Stimulated activated CD8-positive, alpha-beta memory T cell treated with anti-CD3 and anti-CD28 coated beads, Interleukin-15, amount 100 ng/mL, for 48 hours (primary cell): Measurements from ENCODE around the gene NEDD9.
A peak's percentile ranks its signal among the peaks of the same experiment; 100 is the strongest.

ENCODE experiments used
- DNase-seq, 2 donors: peaks; one replicate each; pipeline ENCODE4 v3.0.0-alpha.2; 2020; ENCODE audit warnings: low read depth in 2 of 2

The NEDD9 gene

DNA sequence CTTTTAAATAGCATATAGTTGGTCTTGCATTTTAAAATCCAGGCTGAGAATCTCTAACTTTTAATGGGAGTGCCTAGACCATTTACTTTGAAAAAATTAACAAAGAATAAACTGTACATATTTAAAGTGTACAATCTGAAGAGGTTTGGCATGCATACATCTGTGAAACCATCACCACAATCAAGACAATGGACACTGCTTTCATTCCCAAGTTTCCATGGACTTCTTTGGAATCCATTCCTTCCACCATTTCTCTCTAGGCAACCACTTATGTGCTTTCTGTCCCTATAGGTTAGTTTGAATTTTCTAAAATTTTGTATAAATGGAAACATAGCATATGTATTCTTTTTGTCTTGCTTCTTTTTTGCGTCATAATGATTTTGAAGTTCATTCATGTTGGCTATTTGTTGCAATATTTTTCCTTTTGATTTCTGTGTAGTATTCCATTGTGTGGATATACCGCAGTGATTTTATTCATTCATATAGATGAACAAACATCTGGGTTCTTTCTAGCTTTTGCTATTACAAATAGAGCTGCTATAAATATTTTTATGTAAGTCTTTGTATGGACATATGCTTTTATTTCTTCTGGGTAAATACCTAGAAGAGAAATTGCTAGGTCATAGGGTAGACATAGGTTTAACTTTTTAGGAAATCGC is 50.9 kb downstream of the NEDD9 start:
- no peak for DNase-seq

DNA sequence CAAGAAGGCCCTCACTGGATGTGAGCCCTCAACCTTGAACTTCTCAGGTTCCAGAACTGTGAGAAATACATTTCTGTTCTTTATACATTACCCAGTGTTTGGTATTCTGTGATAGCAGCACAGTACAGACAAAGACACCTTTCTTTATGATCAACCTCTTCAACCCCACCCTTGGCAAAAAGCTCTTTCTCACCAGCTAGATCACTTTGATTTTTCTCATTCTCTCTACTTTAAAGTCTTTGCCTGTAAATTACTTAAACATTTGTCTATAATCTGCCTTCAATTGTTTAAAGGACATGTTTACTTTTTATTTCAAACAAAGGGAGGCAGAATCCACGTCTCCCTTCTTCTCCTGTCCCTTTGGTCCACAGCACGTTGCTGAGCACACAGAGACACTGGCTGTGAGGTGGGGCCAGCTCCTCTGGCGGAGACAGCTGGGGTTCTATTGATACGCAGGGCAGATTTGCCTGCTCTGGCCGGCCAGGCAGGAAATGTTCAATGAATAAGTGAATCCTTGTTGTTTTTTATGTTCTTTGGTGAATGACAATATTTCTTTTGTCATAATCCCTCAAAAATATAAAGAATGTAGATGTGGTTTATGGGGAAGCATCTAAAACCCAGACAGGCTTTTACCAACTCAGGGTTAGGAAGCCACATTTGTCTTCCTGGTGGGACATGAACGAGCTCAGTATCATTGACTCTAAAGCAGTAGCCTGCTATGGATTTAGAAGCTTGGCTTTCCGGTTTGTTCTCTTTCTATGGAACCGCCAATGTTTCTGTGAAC is 52.9 kb downstream of the NEDD9 start:
- no peak for DNase-seq

DNA sequence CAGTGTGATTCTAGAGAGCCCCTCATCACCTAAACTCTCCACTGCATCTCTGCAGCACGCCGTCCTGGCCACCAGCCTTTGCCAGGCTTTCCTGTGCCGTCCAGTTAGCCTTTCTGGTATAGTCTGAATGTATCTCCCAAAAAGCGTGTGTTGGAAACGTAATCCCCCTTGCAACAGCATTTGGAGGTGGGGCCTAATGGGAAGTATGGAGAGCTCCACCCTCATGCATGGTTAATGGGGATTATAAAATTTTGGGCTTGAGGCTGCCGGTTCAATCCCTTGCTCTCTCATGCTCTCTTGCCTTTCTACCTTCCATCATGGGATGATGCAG is 53.4 kb downstream of the NEDD9 start:
- DNase-seq = no peak

DNA sequence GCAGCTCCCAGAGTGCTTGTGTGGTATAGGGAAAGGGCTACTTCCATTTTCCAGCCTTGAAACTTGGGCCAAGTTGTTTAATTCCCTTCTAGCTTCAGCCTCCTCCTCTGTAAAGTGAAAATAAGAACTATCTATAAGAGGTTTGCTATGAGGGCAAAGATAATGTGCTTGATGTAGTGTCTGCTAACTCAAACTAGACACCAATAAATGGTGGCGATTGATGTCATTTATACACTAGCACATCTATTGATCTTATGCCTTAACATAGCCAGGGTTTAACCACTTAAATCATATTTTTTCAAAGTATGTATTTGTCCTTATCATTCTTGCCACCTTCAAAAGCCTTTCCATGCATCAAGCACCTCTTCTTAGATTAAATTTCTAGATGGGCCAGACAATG is 55.2 kb downstream of the NEDD9 start:
- no peak for DNase-seq

DNA sequence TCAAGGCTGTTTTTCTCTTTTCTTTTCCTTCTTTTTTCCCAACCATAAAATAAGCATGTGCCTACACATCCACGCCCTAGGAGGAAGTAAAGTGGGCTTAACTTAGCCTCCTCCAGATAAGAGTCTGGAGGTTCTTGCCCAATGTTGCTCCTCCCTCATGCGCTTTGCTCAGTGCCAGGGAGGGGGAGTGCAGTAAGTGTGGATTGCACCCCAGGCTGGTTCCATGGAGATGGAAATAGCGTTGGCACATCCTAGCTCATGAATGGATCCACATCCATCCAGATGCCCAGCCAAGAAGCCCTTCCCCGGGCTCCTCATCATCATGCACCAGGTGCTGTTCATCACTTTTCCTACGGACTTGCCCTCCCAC is 58.2 kb downstream of the NEDD9 start:
- DNase-seq = no peak

DNA sequence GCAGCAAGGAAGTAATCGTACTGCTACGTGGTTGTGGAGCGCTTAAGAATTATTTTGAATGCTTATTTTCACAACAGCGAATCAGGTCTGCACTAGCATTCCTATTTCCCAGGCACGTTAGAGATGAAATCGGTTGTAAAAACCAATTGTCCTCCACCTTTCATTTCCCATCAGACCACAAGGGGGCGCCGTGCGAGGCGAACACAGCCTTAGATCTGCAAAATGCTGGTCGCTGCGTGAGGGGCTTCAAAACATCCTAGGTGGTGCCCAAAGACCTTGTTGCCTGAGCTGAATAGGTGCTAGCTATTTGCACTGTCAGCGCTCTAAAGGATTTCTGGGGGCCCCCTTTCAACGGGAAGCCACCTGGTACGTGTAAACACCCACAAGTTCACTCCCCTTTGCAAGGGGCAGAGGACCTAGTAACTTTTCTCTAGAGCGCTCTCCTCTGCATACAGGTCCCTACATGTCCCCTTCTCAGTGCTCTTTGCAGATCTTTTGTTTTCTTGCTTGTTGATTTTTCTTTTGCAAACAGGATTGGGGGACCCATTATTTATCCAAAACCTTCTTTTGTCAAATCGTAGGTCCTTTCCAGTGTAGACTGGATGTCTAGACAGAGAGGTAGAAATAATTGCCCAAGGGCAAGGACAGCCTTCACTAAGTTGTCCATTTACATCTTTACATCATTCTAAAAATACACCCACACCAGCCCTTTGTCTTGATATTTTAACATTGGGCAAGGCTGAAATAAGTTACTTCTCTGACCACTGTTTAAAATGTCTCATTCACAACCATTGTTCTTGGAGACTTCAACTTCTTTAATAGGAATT is 59.8 kb downstream of the NEDD9 start:
- DNase-seq = peak; percentile 39 to 50

DNA sequence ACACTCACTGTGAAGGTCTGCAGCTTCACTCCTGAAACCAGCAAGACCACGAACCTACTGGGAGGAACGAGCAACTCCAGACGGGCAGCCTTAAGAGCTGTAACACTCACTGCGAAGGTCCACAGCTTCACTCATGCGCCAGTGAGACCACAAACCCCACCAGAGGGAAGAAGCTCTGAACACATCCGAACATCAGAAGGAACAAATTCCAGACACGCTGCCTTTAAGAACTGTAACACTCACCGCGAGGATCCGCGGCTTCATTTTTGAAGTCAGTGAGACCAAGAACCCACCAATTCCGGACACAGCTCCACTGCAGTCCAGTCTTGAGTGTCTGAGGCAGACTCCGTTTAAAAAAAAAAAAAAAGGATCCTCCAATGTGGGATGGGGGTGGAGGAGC is 60.5 kb downstream of the NEDD9 start:
- no peak for DNase-seq

DNA sequence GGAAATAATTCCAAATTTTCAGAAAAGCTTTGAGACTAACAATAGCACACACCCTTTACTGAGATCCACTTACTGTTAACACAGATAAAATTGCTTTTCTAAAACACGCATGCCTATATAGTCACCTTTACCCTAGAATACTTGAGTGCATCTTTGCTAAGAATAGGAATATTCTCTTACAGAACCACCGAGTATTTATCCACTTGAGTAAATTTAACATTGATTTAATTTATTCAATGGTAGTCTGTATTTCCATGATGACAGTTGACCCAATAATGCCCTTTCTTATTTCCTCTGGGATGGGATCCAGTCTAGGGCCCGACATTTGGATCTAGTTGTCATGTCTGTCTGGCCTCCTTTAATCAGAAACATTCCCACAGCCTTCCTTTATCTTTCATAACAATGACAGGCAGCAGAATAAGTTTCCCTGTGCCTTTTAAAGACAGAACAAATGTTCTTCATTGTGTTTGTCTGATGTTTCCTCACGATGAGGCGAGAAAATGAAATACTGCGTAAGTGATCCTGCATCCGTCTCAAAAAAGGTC is 64.3 kb downstream of the NEDD9 start:
- no peak for DNase-seq

DNA sequence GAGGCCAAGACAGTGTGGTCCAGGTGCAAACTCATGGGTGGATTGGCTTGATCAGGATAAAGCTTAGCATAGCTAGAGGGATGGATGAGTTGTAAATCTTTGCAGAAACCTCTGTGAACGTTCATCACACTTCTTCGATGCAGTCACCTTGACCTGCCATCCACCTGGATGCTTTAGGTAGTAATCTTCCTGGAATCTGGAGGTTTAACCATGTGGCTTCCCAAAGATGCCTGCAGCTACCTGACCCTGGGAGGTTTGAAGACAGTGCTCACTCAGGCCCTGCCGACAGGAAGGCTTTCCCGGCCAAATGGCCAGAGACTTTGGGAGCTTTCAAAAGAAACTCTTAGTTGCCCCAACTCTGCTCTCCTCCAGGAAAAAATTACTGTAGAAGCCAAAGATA is 65.5 kb downstream of the NEDD9 start:
- DNase-seq = no peak

DNA sequence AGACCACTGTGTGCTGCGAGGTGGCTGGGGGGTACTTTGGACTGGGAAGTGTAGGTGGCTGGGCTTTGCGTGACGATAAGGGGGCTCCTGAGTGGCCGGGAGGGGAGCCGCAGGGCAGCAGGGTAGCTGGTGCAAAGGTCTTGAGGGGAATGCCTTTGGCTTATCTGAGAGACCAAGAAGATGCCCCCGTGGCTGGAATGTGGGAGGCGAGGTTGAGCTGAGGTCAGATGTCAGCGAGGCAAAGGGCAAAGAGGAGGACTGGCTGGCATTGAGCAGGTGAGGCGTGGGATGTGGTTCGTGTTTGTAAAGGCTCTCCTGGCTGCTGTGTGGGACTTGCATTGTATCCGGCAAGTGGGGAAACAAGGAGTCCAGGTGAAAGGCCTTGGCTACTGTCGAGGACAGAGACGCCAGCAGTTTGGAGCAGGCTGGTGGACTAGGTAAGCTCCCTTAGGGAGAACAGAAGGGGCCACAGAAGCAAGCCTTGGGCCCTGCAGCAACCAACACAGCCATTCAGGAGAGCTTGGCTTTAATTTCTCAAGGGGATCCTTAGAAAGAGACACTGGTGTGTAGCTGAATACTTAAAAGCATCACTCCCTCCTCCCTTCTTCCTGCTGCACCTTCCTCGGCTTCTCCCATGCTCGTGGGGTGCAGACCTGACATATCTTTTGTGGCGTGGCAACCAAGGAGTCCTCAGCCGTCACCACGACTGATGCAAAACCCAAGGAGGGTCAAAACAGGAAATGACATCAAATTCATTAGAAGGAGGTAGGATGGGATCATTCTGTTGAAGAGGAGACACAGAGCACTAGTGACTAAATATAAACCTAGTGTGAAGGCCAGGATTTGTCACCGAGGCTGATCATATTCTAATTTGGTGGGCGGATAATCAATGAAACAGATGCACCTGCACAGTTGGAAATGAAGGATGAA is 67.5 kb downstream of the NEDD9 start:
- no peak for DNase-seq

DNA sequence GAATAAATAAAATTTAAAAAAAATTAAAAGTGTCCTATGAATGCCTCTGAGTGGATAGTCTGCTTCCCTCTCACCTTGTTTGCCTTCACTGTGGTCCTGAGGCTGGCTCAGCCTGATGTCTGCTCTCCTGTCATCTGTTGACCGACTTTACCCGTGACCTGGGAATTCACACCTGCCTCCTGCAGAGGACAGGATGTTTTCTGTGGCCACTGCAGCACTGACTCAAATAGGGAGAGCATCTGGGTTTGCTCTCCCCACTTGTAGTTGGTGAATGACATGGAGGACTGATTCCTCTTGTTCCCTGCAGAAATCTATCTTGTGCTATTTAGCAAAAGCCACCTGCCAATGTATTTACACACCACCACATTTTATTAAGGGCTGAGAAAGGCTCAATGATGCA is 68.5 kb downstream of the NEDD9 start:
- DNase-seq = no peak

DNA sequence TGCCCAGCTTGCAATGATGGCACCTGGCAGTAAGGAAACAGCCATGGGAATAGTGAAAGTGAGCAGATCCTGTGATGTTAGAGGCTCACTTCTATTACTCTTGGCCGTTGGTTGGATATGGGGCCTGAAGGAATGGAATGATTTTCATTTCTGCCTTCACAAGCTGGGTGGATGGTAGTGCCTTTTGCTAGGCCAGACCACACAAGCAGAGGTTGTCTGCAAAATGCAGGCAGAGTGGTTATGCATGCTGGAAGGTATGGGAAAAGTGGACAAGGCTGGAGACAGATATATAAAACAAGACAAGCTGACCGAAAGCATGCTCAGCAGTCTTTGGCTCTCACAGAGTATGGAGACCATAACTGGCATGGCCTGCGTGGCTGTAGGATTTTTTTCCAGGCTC is 70.2 kb downstream of the NEDD9 start:
- no peak for DNase-seq

DNA sequence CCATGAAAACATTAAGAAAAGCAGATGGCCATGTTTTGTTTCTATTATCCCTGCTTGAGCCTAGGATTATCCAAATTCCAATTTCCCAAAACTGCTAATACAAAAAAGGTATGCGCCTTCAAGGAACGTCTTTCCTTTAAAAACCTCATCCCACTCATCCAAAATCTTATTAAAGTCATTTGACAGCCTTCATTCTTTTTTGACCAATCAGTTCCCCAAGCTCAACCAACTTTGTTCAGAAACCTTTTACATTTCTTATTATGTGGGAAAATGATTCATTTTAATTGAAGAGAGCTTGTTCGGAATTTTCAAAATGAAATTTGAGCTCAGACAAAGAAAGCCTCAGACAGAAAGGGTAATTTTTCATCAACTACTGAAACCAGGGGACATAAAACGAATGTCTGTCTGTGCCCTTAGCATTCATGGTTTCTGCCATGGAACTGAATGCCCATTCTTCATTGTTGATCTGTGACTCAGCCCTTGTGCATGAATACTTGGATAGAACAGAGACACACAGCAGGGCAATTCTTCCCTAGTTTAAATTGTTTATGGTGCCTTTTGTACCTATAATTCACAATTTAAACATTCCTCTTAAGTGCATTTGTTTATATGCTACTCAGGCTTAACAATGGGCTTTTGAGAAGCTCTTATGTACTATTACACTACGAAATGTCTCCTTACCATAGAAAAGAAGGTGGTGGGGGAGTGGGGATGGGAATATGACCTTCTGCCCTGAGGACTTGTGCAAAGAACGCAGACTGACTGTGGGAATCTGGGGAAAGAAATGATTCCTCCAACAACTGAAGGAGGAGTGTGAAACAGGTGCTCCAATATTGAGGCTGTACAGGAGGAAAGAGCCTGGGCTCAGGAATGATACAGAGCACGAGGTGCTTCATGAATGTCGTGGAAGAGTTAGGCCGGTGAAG is 71.2 kb downstream of the NEDD9 start:
- DNase-seq = no peak

DNA sequence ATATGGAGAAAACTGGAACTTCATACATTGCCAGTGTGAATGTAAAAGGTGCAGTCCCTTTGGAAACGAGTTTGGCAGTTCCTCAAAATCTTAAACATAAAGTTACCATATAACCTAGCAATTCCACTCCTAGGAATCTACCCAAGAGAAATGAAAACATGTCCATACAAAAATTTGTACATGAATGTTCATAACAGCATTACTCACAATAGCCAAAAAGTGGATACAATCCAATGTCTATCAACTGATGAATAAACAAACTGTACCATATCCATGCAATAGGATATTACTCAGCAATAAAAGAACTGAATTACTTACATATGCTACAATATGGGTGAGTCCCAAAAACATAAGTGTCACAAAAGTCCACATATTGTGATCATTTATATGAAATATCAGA is 72.3 kb downstream of the NEDD9 start:
- no peak for DNase-seq

DNA sequence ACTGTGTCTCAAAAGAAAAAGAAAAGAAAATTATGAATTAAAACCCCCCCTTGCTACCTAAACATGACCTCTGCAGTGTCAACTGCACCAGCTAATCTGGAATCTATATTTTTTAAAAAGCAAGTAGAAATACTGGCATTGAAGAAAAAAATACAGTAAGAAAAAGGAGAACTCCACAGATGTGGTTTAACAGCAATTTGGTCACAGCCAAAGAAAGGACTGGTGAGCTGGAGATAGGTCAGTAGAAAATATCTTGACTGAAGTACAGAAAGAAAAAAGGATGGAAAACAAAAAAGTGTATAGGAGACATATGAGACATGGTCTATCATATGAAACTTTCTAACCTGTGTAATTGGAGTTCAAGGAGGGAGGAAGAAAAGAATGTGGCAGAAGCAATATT is 76.9 kb downstream of the NEDD9 start:
- no peak for DNase-seq

DNA sequence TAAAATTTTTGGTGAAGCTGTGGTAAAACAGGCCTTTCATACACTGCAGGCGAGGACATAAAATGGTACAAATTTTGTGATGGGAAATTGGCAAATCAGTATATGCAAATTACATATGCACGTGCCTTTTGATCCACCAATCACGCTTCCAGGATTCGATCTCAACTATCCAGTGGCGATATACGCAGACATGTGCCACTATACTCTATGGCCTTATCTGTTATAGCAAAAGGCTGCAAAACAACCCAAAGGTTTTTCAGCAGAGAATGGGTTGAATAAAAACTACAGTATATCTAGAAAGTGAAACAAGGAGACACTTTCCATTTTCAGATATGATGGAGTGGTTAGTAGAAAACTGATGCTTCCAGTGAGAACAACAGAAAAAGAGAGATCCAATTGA is 79.0 kb downstream of the NEDD9 start:
- DNase-seq = no peak

DNA sequence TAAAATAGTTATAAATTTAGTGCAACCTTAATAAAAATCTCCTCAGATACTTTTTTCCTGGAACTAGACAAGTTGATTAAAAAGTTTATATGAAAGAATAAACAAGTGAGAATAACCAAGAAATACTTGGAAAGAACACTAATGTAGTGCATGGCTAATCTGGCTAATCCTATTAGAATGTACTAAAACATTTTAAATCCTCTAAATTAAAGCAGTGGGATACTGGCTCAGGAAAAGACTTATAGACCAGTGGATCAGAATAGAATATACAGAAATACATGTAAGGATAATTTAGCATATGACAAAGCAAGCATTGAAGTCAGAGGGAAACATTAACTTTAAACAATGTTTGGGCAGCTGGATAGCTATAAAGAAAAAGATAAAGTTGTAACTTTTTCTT is 79.9 kb downstream of the NEDD9 start:
- DNase-seq = no peak

DNA sequence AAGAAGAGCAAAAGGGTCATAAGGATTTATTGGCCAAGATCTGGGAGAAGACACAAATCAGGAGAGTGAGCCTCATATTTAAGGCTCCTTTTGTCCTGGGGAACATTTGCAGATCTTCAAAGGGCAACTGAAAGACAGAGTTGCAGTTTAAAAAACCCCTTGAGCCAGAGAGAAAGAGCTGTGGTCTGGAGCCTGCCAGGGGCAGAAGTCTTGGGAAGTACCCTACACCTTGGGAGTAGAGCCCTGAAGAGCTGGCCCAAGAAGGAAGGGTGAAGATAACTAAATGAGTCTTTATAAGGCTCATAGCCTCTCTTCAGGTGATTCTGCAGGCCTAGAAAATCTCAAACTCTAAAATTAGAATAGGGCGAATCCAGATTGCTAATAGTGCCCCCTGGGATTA is 81.0 kb downstream of the NEDD9 start:
- DNase-seq = no peak

DNA sequence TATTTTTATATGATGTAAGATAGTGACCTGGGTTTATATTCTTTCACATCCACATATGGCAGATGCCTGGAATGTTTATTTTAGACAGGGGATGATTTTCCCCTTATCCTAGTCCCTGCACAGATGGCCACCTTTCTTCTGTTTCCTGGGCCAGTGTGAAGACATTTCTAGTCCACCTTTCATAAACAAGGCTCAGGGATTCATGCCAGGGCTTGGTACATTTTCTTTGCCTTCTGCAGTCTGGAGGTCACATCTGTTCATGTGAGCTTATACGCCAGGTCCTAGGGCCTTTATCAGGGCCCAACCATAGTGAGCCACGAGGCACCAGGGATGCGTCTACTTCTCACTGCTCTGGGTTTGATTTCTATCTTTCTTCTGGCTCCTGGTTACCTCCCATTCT is 82.9 kb downstream of the NEDD9 start:
- no peak for DNase-seq

DNA sequence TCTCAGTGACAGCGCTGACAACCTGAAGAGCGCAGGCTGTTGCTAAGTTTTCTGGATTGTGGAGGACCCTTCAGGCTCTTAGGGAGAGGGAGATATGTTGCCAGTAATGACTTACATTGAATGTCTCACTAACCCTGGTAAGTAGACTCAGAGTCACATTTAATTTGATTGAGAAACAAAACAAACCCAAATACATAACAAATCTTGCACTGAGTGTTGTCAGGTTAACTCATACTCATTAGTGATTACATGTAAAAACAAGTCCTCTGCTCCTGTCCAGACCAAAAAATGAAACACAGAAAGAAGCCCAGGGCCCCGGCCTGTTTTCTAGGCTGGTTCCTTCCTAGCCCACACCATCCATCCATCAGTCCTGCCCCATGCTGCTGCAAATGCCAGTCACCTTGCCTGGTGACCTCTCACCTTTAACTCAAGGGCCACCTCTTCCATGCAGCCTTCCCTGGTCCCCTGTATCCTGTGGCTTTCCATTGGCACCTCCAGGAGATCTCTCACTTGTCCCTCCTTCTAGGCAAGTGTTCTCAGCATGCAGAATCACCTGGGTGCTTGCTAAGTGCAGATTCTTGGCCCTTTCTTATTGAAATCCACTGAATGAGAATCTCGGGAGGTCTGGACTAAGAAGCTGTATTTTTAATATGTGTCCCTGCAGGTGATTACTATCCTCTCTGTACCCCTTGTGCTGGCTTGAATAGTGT is 86.2 kb downstream of the NEDD9 start:
- no peak for DNase-seq
